Stimulated activated CD4-positive, alpha-beta T cell treated with anti-CD3 and anti-CD28 coated beads, Interleukin-12 subunit alpha, Interleukin-12 subunit beta, amount 100 ng/mL, for 24 hours (primary cell): Measurements from ENCODE around the gene ADAMTS5.

Experiments
- DNase-seq, 2 experiments: peaks; one replicate each; pipeline ENCODE4 v3.0.0-alpha.2; 2020; ENCODE audit warnings: low read depth in 2 of 2

Gene ADAMTS5

DNA sequence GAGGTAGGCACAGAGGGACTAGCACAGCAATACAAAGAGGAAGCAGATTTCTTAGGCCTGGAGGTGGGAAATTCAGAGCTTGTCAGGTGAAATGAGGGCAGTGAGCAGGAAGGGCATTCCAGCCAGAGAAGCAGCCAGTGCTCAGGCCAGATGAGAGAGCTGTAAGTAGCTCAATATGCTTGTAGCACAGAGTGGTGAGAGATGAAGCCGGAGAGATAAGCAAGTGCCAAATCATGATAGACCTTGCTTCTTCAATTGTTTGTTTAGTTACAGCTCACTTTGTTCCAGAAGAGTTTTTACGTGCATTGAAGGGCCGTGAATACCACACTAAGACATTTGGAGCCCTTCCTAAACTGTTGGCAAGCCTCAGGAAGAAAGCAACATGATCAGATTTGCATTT, 79.6 kb downstream of the ADAMTS5 start:
- no peak for DNase-seq

DNA sequence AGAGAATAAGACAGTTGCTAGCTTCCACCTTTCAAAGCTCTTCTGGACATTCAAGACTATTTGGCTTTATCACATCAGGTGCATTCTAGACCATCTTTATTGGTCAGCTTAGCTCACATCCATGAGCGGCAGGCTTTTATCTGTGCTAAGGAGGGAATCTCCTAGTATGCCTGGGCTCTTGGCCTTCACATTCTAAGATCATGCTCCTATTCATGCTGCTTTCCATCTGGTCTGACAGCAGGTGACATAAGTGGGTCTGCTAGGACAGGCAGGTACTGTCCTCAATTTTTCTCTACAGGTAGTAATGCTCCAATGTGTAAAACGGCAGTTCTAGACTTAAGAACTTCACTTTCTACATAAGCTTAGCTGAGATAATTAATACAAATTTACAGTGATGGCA, 82.5 kb downstream of the ADAMTS5 start:
- DNase-seq = no peak

DNA sequence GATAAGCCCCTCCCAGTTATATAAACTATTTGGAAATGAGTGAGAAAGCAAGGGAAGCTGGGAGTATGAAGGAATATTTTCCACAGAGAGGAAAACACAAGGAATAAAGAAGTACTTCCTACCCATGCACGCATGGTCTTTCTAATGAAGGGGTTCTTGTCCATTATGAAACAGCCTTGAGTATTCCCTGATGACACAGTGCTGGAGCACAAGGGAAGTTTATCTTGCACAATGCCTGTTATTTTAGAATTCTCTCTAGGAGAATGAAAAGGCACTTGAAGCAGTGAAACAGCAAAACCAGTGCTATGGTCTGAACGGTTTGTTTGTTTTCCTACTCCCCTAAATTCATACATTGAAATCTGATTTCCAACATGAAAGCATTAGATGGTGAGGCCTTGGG, 83.1 kb downstream of the ADAMTS5 start:
- DNase-seq = no peak

DNA sequence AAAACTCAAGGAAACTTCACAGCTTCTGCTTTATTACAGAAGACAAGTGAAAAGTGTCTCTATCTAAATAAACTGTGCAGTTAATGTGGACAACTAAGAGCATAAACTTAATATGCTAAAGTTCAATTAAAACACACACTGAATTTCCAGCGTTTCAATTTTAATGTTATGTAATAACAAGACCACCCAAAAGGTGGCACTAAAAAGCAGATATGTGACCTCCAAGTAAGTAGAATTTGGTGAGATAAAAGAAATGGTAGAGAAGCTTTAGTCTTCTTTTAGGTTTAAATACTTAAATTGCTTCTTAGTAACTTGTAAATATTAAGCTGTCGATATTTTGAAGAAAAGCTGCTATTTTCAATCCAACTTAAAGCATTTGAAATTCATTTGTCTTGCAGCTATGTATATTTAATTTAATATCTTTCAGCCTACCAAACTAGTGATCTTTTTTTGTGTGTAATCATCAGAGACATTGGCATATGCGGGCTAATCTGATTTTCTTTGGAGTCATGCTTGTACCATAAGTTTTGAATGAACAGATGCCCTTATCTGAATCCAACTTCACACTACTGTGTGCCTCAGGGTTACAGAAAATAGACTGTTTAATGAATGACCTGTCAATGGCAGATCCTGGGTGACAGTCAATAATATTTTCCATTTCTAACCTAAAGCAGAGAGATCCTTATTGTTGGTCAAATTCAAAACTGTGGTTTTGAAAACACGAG, 85.2 kb downstream of the ADAMTS5 start:
- no peak for DNase-seq

DNA sequence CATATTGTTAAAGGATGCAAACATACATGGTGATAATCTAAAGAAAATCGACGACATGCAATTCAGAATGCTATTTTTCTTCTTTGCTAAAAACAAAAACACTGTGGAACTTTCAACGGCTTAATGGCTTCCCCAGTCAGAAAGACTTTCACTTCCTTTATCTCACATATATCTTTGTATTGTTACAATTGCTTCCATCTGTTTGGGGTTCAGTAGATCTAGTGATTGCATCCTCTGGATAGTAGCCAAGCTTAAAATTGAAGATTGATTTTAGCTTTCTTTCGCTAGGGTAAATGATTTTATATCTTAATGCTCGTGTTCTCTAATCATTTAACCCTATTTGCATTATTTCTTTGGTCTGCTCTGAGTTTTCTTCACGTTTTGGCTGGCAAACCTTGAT, 89.9 kb downstream of the ADAMTS5 start:
- no peak for DNase-seq

DNA sequence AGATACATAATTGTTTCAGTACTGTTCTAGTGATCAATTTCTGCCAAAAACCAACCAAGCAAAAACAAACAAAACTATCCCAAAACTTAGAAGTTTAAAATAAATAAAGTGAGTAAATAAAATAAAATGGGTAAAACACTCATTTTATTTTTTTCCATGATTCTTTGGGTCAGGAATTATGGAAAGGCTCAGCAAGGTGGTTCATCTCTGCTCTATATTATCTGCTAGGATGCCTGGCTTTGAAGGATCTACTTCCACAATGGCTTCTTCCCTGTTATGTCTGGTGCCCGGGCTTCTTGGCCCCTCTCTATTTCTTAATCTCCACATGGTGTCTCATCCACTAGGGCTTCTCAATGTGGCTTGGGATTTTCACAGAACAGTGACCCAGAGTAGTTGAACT, 92.5 kb downstream of the ADAMTS5 start:
- DNase-seq = no peak
